HUES6 (cell line): Measurements from ENCODE around the gene RAB25.
A peak's percentile ranks its signal among the peaks of the same experiment; 100 is the strongest.

Experiments used
- H3K27ac ChIP-seq: 2 replicates; pipeline ENCODE4 v1.7.0; 2013; ENCODE audit warnings: low read depth, mild to moderate bottlenecking, low read length, inconsistent platforms
- H3K27me3 ChIP-seq: 2 replicates; pipeline ENCODE4 v1.6.1; 2013; ENCODE audit warnings: low read length; ENCODE audit not compliant: control insufficient read depth, insufficient read depth
- H3K36me3 ChIP-seq: 2 replicates; pipeline ENCODE4 v1.6.1; 2013; ENCODE audit warnings: low read length; ENCODE audit not compliant: control insufficient read depth, insufficient read depth
- H3K4me1 ChIP-seq: 2 replicates; pipeline ENCODE4 v1.6.1; 2013; ENCODE audit warnings: low read length; ENCODE audit not compliant: control insufficient read depth, insufficient read depth
- H3K4me3 ChIP-seq: 2 replicates; pipeline ENCODE4 v1.5.1; 2013; ENCODE audit warnings: low read depth, low read length
- H3K9ac ChIP-seq: one replicate; pipeline ENCODE4 v1.6.1; 2013; ENCODE audit warnings: mild to moderate bottlenecking, low read length
- H3K9me3 ChIP-seq: 2 replicates; pipeline ENCODE4 v1.6.1; 2013; ENCODE audit warnings: low read depth, low read length; ENCODE audit not compliant: control insufficient read depth, insufficient read depth

The RAB25 gene

DNA sequence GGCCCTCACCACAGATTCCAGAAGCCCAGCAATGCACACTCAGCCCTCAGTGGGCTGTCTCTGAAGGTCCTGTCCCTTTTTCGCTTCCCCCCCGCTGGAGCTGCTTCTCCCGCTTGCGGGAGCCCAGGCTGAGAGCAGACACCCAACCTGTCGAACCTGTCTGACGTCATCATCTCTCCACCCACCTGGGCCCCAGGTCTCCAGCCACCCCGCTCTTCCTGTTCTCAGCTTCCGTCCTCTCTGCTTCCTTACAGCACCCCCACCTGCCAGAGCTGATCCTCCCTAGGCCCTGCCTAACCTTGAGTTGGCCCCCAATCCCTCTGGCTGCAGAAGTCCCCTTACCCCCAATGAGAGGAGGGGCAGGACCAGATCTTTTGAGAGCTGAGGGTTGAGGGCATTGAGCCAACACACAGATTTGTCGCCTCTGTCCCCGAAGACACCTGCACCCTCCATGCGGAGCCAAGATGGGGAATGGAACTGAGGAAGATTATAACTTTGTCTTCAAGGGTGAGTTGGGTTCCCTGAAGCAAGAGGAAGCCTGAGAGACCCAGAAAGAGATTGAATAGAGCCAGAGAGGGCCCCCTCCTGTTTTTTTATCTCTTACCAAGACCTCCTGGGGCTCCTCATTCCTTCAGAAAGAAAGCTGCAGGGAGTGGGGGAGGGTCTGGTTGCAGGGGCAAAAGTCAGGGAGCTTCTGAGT, at the start of gene RAB25:
TSS of gene RAB25 (plus strand) at position 224 of the 700 bp plus-strand sequence. CDS start at position 465, 241 bp downstream.
- Histone ChIP-seq H3K9ac (peak within 1 kb of the TSS; percentile 84), H3K27me3 (no peaks in the 10 kb centered on the region), H3K9me3 (no peaks in the 10 kb centered on the region), H3K4me1 (peaks cover 18% of the 10 kb centered on the region), H3K36me3 (peaks cover 13% of the 10 kb centered on the region), H3K4me3 (peak within 1 kb of the TSS; percentile 73), H3K27ac (peak within 1 kb of the TSS; percentile 80)

DNA sequence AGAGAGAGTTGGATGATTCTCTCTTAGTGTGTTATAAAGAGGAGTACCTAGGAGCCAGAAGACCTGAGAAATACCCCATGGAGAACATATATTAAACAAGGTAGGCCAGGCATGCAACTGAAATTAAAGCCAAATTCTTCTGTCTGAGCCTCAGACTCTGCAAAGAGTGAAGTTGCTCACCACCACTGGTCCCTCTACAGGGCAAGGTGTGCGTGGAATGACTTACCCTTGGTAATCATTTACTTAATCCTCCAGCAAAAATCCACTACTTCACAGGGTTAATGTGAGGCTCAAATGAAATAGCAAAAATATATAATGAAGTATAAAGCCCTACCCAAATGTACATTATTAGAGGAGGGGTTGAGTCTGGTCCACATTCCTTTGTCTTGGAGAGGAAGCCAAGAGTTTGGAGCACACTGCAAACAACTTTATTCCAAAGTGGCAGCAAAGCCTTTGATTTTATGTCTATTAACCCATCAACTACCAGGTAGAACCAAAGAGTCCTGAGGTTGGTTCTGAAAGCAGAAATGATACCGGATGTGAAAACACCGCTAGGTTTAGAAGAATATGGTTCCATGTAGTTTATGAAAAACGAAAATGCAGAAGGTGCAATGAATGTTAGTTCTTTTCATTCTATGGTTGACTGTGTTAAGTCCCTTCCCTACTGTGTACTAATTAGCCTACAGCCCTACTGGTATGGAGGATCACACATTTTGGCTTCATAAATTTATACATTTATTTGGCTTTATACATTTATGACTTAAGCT, 48.7 kb upstream of the RAB25 start:
- Histone ChIP-seq H3K36me3 (peaks cover 73% of the 10 kb centered on the region), H3K27me3 (no peaks in the 10 kb centered on the region), H3K9ac (no peak overlapping the region), H3K9me3 (no peaks in the 10 kb centered on the region), H3K4me1 (no peaks in the 10 kb centered on the region), H3K27ac (no peak overlapping the region), H3K4me3 (no peak overlapping the region)

- H3K9me3 ChIP-seq: no peaks in the 10 kb centered on the region
- no peak overlapping the region for H3K4me3 ChIP-seq
- no peaks in the 10 kb centered on the region for H3K27me3 ChIP-seq
- H3K9ac ChIP-seq: no peak overlapping the region
- peaks cover 3% of the 10 kb centered on the region for H3K4me1 ChIP-seq
- H3K27ac ChIP-seq: no peak overlapping the region
- H3K36me3 ChIP-seq: peaks cover 79% of the 10 kb centered on the region
These were observed 46.1 kb upstream of the RAB25 start for GRCh38 chr1:156014829-156015228.

DNA sequence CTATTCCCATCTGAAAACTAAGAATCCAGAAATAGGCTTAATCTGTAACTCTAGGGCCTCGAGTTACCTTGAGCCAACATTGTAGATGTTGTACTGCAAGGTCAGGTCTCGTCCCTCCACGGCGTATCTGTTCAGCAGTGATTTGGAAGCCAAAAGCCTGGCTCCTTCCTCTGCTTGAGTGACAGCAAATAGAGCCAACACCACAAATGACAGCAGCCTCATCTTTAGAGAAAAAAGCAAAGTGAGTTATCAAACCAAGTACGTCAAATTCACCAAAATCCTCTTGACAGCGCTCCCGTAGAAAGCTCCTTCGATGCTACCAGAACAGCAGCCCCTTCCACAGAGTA, 41.0 kb upstream of the RAB25 start:
- H3K27me3 ChIP-seq: no peaks in the 10 kb centered on the region
- peaks cover 5% of the 10 kb centered on the region for H3K4me1 ChIP-seq
- peaks cover 33% of the 10 kb centered on the region for H3K36me3 ChIP-seq
- H3K9ac ChIP-seq: peak overlapping the region; percentile 80
- peak overlapping the region; percentile 85 for H3K4me3 ChIP-seq
- no peak overlapping the region for H3K27ac ChIP-seq
- H3K9me3 ChIP-seq: no peaks in the 10 kb centered on the region

DNA sequence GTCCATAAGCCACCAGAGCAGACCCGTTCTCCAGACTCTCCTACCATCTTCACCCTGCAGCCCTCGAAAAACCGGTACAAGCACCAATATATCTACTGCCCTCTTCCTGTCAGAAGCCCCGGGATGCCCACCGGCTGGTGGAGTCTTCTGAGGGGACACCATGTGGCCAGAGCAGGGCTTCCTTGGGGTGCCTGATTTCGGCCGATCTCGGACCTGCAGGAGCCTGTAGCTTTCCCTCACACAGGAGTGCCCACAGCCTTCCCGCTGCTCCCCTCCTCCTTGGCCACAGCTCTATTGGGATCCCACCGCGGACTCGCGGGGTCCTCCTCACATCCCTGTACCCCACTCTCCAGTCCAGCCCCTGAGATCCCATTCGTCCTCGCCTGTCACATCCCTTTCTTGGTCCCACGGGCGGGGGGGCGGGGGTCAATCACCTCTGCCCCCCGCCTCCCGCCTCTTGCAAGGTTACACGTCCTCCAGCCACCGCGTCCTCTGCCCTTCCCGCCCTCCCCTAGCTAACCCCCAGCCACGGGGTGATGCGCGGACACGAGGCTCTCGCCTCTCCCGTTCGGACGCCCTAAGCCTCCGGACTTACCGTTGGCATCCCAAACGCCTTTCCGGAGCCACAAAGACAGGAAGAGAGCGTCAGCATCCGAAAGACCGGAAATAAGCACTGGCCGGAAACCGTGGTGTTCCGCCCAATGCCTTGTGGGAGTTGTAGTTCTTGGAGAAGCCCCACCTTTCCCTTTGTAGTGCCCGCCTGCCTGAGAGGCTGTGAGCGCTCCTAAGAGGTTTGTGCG, 40.5 kb upstream of the RAB25 start, which contains the start of gene SSR2:
TSS of gene SSR2 (minus strand) at position 659 of the 800 bp plus-strand sequence. CDS start 784 bp downstream, outside the sequence.
- Histone ChIP-seq H3K4me3 (peak within 1 kb of the TSS; percentile 85), H3K9ac (peak within 1 kb of the TSS; percentile 80), H3K4me1 (peaks cover 5% of the 10 kb centered on the region), H3K9me3 (no peaks in the 10 kb centered on the region), H3K27me3 (no peaks in the 10 kb centered on the region), H3K36me3 (peaks cover 31% of the 10 kb centered on the region), H3K27ac (no peak within 1 kb of the TSS)

GRCh38 chr1:156021093-156021428, 39.9 kb upstream of the RAB25 start:
- H3K27ac ChIP-seq: no peak overlapping the region
- peak overlapping the region; percentile 85 for H3K4me3 ChIP-seq
- no peak overlapping the region for H3K9ac ChIP-seq
- peaks cover 5% of the 10 kb centered on the region for H3K4me1 ChIP-seq
- H3K27me3 ChIP-seq: no peaks in the 10 kb centered on the region
- no peaks in the 10 kb centered on the region for H3K9me3 ChIP-seq
- peaks cover 27% of the 10 kb centered on the region for H3K36me3 ChIP-seq

DNA sequence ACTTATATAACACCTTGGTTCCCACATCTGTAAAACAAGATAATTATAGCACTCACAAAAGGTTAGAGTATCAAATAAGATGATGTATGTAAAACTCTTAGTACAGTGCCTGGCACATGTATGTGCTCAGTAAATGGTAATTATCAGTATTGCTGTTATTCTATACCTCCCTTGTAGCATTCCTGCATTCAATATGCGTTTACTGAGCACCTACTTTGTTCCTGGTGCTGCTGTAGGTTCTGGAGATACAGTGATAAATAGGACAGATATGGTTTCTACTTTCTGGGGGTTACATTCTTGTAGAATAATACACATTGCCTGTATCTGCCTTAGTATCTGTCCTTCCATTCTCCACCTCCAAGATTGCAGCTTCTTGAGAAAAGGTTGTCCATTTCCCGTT, 39.0 kb upstream of the RAB25 start:
- Histone ChIP-seq H3K4me3 (no peak overlapping the region), H3K27me3 (no peaks in the 10 kb centered on the region), H3K9ac (no peak overlapping the region), H3K36me3 (peaks cover 21% of the 10 kb centered on the region), H3K4me1 (peaks cover 5% of the 10 kb centered on the region), H3K9me3 (no peaks in the 10 kb centered on the region), H3K27ac (no peak overlapping the region)

DNA sequence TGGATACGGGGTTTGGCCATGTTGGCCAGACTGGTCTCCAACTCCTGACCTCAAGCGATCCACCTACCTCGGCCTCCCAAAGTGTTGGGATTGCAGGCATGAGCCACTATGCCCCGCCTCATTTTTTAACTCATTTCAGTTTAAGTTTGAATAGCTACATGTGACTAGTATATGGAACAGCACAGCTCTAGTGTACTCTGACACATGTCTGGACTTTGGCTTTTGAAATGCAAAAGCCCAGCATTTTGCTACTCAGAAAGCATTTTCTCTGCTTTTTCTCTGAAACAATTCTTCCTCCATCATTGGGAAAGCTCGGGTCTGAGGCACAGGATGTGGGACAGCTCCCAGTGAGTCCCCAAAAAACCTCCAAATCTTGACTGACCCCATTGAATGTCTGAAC, 36.2 kb upstream of the RAB25 start:
- H3K36me3 ChIP-seq: peaks cover under 1% of the 10 kb centered on the region; the same call in 1 of the 2 replicates
- H3K27me3 ChIP-seq: no peaks in the 10 kb centered on the region
- peaks cover 2% of the 10 kb centered on the region for H3K4me1 ChIP-seq
- H3K27ac ChIP-seq: no peak overlapping the region
- no peak overlapping the region for H3K4me3 ChIP-seq
- no peak overlapping the region for H3K9ac ChIP-seq
- no peaks in the 10 kb centered on the region for H3K9me3 ChIP-seq

GRCh38 chr1:156025876-156026275, 35.1 kb upstream of the RAB25 start:
- Histone ChIP-seq H3K27me3 (no peaks in the 10 kb centered on the region), H3K9ac (no peak overlapping the region), H3K4me3 (no peak overlapping the region), H3K9me3 (no peaks in the 10 kb centered on the region), H3K4me1 (no peaks in the 10 kb centered on the region), H3K36me3 (no peaks in the 10 kb centered on the region), H3K27ac (no peak overlapping the region)

GRCh38 chr1:156026588-156026987, 34.4 kb upstream of the RAB25 start:
- H3K9ac ChIP-seq: no peak overlapping the region
- H3K36me3 ChIP-seq: no peaks in the 10 kb centered on the region
- H3K9me3 ChIP-seq: no peaks in the 10 kb centered on the region
- no peaks in the 10 kb centered on the region for H3K4me1 ChIP-seq
- no peak overlapping the region for H3K27ac ChIP-seq
- no peak overlapping the region for H3K4me3 ChIP-seq
- H3K27me3 ChIP-seq: no peaks in the 10 kb centered on the region

DNA sequence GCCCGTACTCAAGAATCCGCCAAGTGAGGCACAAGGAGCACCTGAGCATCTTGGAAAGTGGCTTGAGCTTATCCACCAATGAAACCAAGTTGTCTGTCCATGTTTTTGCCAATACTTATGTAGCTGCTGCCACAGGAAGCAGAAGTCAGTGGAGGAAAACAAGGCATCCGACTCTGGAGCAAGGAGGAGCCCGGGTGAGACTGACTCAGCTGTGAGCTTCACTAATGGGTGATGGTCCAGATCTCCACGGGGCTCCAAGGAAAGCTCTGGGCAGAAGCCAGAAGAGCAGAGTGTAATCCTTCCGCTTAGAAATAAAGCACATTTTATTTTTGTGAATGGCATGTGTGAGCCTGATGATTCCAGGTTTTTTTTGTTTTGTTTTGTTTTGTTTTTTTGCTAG, 27.9 kb upstream of the RAB25 start:
- Histone ChIP-seq H3K9me3 (no peaks in the 10 kb centered on the region), H3K27ac (no peak overlapping the region), H3K9ac (no peak overlapping the region), H3K4me3 (no peak overlapping the region), H3K27me3 (no peaks in the 10 kb centered on the region), H3K36me3 (peaks cover 12% of the 10 kb centered on the region), H3K4me1 (no peaks in the 10 kb centered on the region)
